T-helper 2 cell treated with Interferon-gamma antibody and Interleukin-4, amounts not matched to agents 5 μg/mL and 100 μg/mL, for 36 hours (primary cell): Measurements from ENCODE around the gene ADGRL2.

Experiments used
- DNase-seq: peaks from one replicate; pipeline ENCODE4 v3.0.0; 2021; ENCODE audit warnings: low spot score
- H3K27ac Mint-ChIP-seq: one replicate; pipeline ENCODE4 v1.8.0; 2021; ENCODE audit warnings: mild to moderate bottlenecking, mixed read lengths
- H3K27me3 Mint-ChIP-seq: one replicate; pipeline ENCODE4 v1.8.0; 2021; ENCODE audit warnings: low read depth, mixed read lengths
- H3K36me3 Mint-ChIP-seq: one replicate; pipeline ENCODE4 v1.8.0; 2021; ENCODE audit warnings: low read depth, mixed read lengths
- H3K4me1 Mint-ChIP-seq: one replicate; pipeline ENCODE4 v1.8.0; 2021; ENCODE audit warnings: low read depth, mixed read lengths
- H3K4me3 Mint-ChIP-seq: one replicate; pipeline ENCODE4 v1.8.0; 2022; ENCODE audit warnings: mild to moderate bottlenecking, moderate library complexity, mixed read lengths
- H3K9me3 Mint-ChIP-seq: one replicate; pipeline ENCODE4 v1.8.0; 2021; ENCODE audit warnings: mixed read lengths

The ADGRL2 gene

GRCh38 chr1:81820765-81821164 lies 20.0 kb downstream of the ADGRL2 start:
- Mint-ChIP-seq H3K4me3 (no peak overlapping the region), H3K36me3 (no peaks in the 10 kb centered on the region), H3K4me1 (no peaks in the 10 kb centered on the region), H3K27me3 (no peaks in the 10 kb centered on the region), H3K27ac (no peak overlapping the region), H3K9me3 (no peaks in the 10 kb centered on the region)
- DNase-seq, result no peak

DNA sequence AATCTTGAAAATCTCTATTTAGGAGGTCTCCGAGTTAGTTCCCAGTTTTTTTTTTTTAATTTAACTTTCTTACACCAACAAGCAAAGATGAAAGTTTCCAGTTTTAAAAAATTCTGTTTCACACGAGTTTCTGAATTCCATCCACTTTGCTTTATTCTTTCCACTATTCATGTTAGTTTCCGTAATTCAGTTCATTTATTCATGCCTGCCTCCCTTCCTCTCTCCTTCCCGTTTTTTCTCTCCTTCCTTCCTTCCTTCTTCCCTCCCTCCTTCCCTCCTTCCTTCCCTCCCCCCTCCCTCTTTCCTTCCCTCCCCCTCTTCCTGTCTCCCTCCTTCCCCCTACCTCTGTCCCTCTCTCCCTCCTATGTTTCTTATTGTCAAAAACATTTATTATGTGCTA lies 22.3 kb downstream of the ADGRL2 start:
- H3K27ac Mint-ChIP-seq, result no peak overlapping the region
- no peak for DNase-seq
- H3K4me1 Mint-ChIP-seq, result no peaks in the 10 kb centered on the region
- no peaks in the 10 kb centered on the region for H3K36me3 Mint-ChIP-seq
- H3K27me3 Mint-ChIP-seq, result no peaks in the 10 kb centered on the region
- no peak overlapping the region for H3K4me3 Mint-ChIP-seq
- H3K9me3 Mint-ChIP-seq, result no peaks in the 10 kb centered on the region

GRCh38 chr1:81824759-81825158 lies 24.0 kb downstream of the ADGRL2 start:
- no peak for DNase-seq
- no peak overlapping the region for H3K4me3 Mint-ChIP-seq
- no peak overlapping the region for H3K27ac Mint-ChIP-seq
- no peaks in the 10 kb centered on the region for H3K4me1 Mint-ChIP-seq
- H3K36me3 Mint-ChIP-seq, result no peaks in the 10 kb centered on the region
- H3K9me3 Mint-ChIP-seq, result no peaks in the 10 kb centered on the region
- no peaks in the 10 kb centered on the region for H3K27me3 Mint-ChIP-seq

DNA sequence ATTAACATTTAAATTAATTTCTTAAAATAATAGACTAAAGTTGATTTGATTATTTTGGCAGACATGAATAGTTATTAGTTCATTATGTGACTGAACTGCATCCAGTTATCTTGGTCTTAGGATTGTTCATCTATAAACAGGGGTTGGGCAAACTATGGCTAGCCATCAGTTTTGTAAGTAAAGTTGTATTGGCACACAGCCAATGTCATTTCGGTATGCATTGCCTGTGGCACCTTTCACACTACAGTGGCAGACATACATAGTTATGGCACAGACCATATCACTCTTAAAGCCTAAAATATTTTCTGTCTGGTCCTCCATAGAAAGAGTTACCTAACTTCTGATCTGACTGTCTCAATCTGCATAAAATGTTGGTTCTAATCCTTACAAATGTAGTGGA lies 27.2 kb downstream of the ADGRL2 start:
- Mint-ChIP-seq H3K27ac (no peak overlapping the region), H3K9me3 (no peaks in the 10 kb centered on the region)

DNA sequence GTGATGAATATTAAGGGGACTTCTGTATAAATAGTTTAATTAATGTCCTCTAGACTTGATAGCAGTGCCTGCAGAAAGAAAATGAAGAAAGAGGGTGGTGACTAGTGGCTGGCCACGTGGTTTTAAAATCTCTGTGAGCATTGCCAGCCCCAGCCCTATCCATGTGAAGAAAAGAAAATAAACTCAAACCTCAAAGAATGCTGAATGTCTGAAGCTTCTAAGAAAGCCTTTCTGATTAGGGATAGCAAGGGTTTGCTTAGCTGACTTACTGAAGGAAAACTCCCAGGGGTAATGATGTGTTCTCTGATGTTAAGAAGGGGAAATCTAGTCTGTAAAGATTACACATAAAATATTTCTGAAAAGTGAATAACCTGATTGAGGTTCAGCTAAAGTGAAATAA lies 31.8 kb downstream of the ADGRL2 start:
- H3K4me1 Mint-ChIP-seq, result no peaks in the 10 kb centered on the region
- H3K27ac Mint-ChIP-seq, result no peak overlapping the region
- H3K9me3 Mint-ChIP-seq, result no peaks in the 10 kb centered on the region
- H3K4me3 Mint-ChIP-seq, result no peak overlapping the region
- no peaks in the 10 kb centered on the region for H3K36me3 Mint-ChIP-seq
- no peaks in the 10 kb centered on the region for H3K27me3 Mint-ChIP-seq
- DNase-seq, result no peak

More for the DNA sequence above, 27.2 kb downstream of the ADGRL2 start:
- Mint-ChIP-seq H3K27me3 (no peaks in the 10 kb centered on the region), H3K4me3 (no peak overlapping the region), H3K36me3 (no peaks in the 10 kb centered on the region), H3K4me1 (no peaks in the 10 kb centered on the region)
- DNase-seq, result no peak

DNA sequence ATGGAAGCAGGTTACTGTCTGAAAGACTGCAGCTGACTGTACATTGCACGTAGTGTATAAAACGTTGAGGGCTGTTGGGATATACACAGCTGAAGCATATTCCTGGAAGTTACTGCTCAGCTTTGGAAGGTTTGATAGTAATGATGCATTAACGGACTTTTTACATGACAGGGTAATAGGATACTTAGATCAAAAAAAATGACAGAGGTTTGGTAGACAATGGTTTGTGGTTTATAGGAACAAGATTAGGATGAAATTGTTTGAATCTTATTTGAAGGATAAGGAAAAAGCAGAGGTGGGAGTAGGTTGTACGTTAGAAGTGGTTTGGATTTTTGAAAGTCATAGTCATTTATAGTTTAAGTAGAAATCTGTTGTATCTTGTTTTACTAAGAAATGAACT lies 33.0 kb downstream of the ADGRL2 start:
- H3K27me3 Mint-ChIP-seq, result no peaks in the 10 kb centered on the region
- H3K9me3 Mint-ChIP-seq, result no peaks in the 10 kb centered on the region
- H3K4me3 Mint-ChIP-seq, result no peak overlapping the region
- H3K27ac Mint-ChIP-seq, result no peak overlapping the region
- no peaks in the 10 kb centered on the region for H3K36me3 Mint-ChIP-seq
- H3K4me1 Mint-ChIP-seq, result no peaks in the 10 kb centered on the region
- no peak for DNase-seq

DNA sequence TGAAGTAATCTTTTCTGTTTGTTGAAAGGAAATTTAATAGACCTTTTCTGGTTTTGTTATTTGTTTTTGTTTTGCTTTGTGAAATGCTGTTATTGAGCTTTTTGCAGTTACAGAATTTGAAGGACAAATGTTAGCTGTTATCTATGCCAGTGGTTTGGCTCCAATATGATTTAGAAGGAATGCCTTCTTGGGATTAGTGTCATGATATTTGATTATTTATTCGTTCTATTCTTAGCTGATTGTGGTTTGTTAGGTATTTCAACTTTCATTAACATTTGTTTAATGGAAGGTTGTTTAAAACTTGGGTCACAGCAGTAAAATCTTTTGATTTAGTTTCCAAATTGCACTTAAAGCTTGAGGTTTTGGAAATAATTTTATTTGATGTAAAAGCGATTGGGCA lies 33.5 kb downstream of the ADGRL2 start:
- Mint-ChIP-seq H3K36me3 (no peaks in the 10 kb centered on the region), H3K4me3 (no peak overlapping the region), H3K27me3 (no peaks in the 10 kb centered on the region), H3K27ac (no peak overlapping the region), H3K9me3 (no peaks in the 10 kb centered on the region), H3K4me1 (no peaks in the 10 kb centered on the region)
- no peak for DNase-seq

DNA sequence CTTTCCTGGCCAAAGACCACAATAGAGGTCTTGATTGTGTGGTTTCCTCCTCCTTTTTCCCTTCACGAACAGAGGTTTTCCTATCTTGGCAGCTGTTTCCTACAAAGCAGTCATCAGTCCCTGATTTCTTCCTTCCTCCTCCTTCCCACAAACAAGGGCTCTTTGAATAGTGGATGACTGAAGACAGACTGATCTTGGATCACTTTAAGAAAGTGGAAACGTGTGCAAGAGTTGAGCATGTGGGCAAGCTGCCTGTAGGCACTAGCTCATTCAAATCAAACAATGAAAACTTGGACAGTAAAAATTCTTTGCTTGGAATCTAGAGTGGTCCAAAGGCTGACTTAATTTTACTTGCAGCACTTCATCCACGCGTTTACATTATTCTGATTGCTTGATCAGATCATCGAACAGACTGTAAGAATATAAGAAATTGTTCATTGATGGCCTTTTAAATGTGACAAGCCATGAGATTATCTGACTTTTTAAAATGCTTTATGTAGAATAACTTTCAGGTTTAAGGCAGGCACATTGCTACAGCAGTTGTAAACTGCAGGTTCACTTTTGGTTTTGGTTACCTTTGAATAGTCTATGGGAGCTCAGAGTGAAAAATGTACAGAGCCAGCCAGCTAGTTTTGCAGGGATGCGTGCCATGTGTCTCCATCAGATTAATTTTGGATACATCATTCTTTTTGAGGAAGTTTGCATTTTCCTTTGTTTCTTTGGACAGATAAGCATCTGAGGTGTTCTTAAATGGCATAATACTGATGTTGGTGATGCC lies 34.4 kb downstream of the ADGRL2 start:
- DNase-seq, result no peak
- Mint-ChIP-seq H3K27ac (no peak overlapping the region), H3K4me1 (no peaks in the 10 kb centered on the region), H3K4me3 (no peak overlapping the region), H3K36me3 (no peaks in the 10 kb centered on the region), H3K9me3 (no peaks in the 10 kb centered on the region), H3K27me3 (no peaks in the 10 kb centered on the region)

DNA sequence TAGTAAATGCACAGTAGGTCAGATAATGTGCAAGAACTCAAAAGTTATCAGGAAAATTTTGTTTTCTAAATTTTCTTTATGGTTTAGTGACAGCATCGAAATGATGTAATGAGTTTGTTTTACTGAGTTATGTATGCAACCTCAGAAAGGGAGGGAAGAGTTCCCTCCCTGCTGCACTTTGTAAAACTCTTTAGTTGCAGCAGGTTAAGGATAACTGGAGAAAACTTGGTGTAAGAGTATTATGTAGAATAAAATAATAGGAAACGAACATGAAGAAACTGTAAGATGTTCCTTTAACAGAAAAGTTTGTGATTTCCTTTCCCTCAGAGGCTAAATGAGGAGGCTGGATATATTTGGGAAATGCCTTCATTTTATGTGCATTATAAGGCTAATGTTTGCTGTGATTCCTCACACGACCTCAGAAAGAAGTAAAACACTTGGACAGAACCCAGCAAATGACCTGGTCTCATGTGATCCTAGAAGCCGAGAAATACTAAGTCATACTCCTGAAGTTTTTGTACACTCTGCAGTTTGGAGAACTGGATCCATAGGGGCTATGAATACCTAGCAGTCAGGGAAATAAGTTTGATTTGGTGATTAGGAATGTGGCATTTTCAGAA lies 35.4 kb downstream of the ADGRL2 start:
- no peaks in the 10 kb centered on the region for H3K36me3 Mint-ChIP-seq
- DNase-seq, result no peak
- H3K27me3 Mint-ChIP-seq, result no peaks in the 10 kb centered on the region
- no peak overlapping the region for H3K27ac Mint-ChIP-seq
- no peaks in the 10 kb centered on the region for H3K9me3 Mint-ChIP-seq
- H3K4me3 Mint-ChIP-seq, result no peak overlapping the region
- H3K4me1 Mint-ChIP-seq, result no peaks in the 10 kb centered on the region

- no peak for DNase-seq
- Mint-ChIP-seq H3K4me3 (no peak overlapping the region), H3K4me1 (no peaks in the 10 kb centered on the region), H3K9me3 (no peaks in the 10 kb centered on the region), H3K36me3 (no peaks in the 10 kb centered on the region), H3K27ac (no peak overlapping the region), H3K27me3 (no peaks in the 10 kb centered on the region)
Observed at GRCh38 chr1:81838600-81839218, 38.0 kb downstream of the ADGRL2 start.

DNA sequence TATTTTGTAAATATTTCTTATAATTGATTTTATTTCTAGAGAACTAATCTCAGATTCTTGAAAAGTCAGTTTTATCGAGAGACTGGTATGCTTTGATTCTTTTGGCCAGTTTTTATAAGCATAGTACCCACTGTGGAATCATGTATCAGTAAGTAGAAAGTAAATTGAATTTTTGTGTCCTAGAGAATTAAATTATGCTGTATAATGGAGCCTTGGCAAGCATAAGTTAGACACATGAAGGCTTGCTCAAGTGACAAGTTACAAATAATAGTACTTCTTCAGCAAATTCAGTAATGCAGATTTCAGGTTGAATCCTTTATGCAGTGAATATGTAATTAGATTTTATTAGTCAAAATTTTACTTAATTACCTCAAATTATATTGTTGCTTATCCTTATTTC lies 40.1 kb downstream of the ADGRL2 start:
- H3K27ac Mint-ChIP-seq, result no peak overlapping the region
- no peaks in the 10 kb centered on the region for H3K36me3 Mint-ChIP-seq
- no peak overlapping the region for H3K4me3 Mint-ChIP-seq
- no peaks in the 10 kb centered on the region for H3K9me3 Mint-ChIP-seq
- DNase-seq, result no peak
- H3K27me3 Mint-ChIP-seq, result no peaks in the 10 kb centered on the region
- no peaks in the 10 kb centered on the region for H3K4me1 Mint-ChIP-seq

DNA sequence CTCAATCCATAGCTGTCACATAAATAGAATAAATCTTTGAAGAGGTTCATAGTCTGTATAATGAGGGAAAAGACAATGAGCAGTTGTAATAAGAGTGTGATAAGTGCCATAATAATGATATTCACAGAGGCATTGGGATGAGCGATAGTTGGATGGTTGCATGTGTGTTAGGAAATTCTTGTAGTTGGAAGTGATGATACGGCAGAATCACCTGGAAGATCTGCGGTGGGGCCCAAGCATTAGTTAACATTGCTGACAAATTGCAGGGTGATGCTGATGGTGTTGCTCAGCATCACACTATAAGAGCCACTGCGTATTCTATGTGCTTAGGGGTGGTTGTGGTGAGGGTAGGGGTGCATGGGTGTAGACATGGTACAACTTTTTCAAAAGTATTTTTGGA lies 41.1 kb downstream of the ADGRL2 start:
- H3K36me3 Mint-ChIP-seq, result no peaks in the 10 kb centered on the region
- no peaks in the 10 kb centered on the region for H3K27me3 Mint-ChIP-seq
- no peaks in the 10 kb centered on the region for H3K4me1 Mint-ChIP-seq
- no peak for DNase-seq
- H3K4me3 Mint-ChIP-seq, result no peak overlapping the region
- no peak overlapping the region for H3K27ac Mint-ChIP-seq
- no peaks in the 10 kb centered on the region for H3K9me3 Mint-ChIP-seq

DNA sequence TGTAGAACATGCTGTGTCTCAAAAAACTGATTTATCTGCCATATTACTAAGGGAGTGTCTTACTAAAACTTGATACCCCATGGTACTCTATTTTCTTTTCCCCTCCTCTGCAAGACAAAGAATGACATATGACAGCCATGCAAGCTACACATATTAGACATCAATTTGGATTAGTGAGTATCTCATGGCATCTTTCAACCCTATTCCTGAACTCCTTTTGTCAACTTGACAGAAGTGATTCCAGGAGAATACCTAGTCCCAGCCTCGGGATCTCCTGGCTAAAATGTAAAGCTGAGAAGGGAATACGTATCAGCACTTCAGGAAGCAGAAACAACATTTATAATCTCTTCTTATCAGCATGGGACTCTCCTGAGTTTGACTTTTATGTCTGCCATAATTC lies 43.7 kb downstream of the ADGRL2 start:
- Mint-ChIP-seq H3K4me1 (no peaks in the 10 kb centered on the region), H3K36me3 (no peaks in the 10 kb centered on the region), H3K27ac (no peak overlapping the region), H3K27me3 (no peaks in the 10 kb centered on the region), H3K9me3 (no peaks in the 10 kb centered on the region), H3K4me3 (no peak overlapping the region)
- DNase-seq, result no peak

DNA sequence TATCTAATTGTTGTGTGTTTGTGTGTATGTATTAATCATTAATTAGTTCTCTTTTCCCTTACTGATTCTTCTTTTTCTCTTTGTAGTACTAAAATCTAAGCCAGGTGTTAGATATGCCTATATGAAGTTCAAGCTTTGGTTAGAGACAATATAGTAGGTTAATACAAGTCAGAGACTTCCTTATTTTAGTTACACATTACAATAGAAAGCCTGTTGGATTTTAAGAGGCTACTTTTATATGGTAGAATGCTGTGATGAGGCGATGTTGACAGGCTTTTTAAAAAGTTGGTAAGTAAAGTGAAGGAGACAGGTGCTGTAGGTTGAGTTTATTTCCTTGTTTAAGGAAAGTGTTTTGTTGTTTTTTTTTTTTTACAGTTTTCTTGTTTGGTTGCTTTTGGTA lies 45.9 kb downstream of the ADGRL2 start:
- Mint-ChIP-seq H3K27ac (no peak overlapping the region), H3K27me3 (no peaks in the 10 kb centered on the region), H3K4me1 (no peaks in the 10 kb centered on the region), H3K9me3 (no peaks in the 10 kb centered on the region), H3K36me3 (no peaks in the 10 kb centered on the region), H3K4me3 (no peak overlapping the region)
- DNase-seq, result no peak
